Heart left ventricle (tissue), 13 donors: ENCODE data around the gene PDK2.

Experiments used
- CTCF ChIP-seq, 12 donors: fragments of 200-600 bp; sonication (generic) in 4 of 12; IDR thresholded peaks; one replicate each; pipeline versions ENCODE4 v1.5.0 to v1.8.0; 2018 to 2022; ENCODE audit warnings: antibody characterized with exemption in 12 of 12, mild to moderate bottlenecking in 5 of 12
- POLR2A ChIP-seq, 2 donors: fragments of 450-650 bp; IDR thresholded peaks; one replicate each; pipeline ENCODE4 v1.6.1; 2017; ENCODE audit warnings: antibody characterized with exemption in 2 of 2, mild to moderate bottlenecking in 2 of 2, moderate library complexity in 2 of 2
- donor health status: ischemic (EF 13 %, LVEDD 7.1; RV severe dilation, severe dysfunction).
- donor health status: DM: no; HTN: yes; CAD: no.
- donor health status: DM: no; HTN: no; CAD: no.
- donor health status: ischemic (EF 25% LVEDD 6.9; RV normal size, moderate dysfunction).
- donor health status: ischemic (EF 25% LVEDD 5.7; RV mildly dilated, moderate dysfunction).
- donor health status: ischemic (EF 35%, LVEDD 5.7; RV mildly dilated, moderate dysfunction).
- donor health status: nonischemic (EF 11% LVEDD 7.7; RV severe dilation, severe dysfunction).
- donor health status: DM: yes; HTN: yes; CAD: no.
- donor health status: PGD.
- donor health status: ischemic (EF 29% LVEDD 5.4; RV normal size, mild dysfunction).
- donor health status: nonischemic (EF 23%, LVEDD 6.1; RV moderate dilation, normal function).

- peak in 1 of 2 donors; percentile 59 for TF ChIP-seq POLR2A (IDR thresholded peaks at IDR 0.05)
- TF ChIP-seq CTCF (IDR thresholded peaks at IDR 0.05) = peak; percentile 83 to 99 (median 95)
Measured at GRCh38 chr17:50161023-50161910, 66.1 kb downstream of the PDK2 start.
